SK-N-MC (cell line): ENCODE results near the gene CLDN20.

Source experiments
- EZH2 ChIP-seq: fragments of 200-600 bp; sonication (generic); IDR thresholded peaks from one replicate; pipeline ENCODE4 v1.6.1; 2017; ENCODE audit warnings: antibody characterized with exemption
- POLR2AphosphoS5 ChIP-seq: IDR thresholded peaks from 2 replicates; pipeline ENCODE4 v1.6.1; 2012; ENCODE audit warnings: mild to moderate bottlenecking, low read depth, low read length, borderline replicate concordance

DNA sequence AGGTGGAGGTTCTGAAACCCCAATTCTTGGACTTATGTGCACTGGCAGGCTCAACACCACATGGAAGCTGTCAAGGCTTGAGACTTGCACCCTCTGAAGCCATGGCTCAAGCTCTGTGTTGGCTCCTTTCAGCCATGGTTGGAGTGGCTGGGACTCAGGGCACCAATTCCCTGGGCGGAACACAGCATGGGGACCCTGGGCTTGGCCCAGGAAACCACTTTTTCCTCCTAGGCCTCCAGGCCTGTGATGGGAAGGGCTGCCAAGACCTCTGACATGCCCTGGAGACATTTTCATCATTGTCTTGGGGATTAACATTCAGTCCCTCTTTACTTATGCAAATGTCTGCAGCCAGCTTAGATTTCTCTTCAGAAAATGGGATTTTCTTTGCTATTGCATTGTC is 26.2 kb upstream of the CLDN20 start:
- TF ChIP-seq POLR2AphosphoS5 (no peak), EZH2 (no peak)
